Superior temporal gyrus (tissue), 1 donor: Measurements from ENCODE around the gene POP7.

ENCODE experiments used
- DNase-seq: peaks from one replicate; pipeline ENCODE4 v3.0.0-alpha.2; 2016; ENCODE audit errors: extremely low spot score

POP7 gene

DNA sequence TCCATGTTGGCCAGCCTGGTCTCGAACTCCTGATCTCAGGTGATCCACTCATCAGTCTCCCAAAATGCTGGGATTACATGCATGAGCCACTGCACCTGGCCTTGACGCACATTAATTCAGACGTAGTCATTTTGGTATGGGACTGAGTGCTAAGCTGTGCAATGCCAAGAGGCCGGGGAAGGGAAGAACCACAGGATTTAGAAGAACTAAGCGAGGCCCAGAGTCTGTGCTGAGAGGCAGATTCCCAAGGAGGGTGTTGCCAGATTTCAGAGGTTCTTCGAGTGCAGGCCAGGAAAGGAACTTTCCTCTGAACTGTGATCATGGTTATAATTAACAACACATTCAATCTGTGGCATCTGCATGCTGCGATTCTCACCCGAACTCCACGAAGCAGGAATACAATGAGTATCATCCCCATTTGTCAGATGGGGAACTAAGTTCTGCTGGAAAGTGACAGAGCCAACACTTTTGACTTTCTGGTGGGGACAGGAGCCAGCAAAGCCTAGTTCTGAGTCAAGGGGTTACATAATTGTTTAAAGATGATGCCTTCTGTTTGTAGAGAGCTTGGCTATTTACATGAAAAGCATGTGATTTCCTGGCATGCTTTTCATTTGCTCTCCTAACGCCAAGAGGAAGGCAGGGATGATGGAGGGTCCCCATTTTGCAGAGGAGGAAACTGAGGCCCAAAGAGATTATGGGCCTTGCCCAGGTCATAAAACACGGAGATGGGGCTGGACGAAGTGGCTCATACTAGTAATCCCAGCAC lies 21.3 kb downstream of the POP7 start:
- DNase-seq: no peak

DNA sequence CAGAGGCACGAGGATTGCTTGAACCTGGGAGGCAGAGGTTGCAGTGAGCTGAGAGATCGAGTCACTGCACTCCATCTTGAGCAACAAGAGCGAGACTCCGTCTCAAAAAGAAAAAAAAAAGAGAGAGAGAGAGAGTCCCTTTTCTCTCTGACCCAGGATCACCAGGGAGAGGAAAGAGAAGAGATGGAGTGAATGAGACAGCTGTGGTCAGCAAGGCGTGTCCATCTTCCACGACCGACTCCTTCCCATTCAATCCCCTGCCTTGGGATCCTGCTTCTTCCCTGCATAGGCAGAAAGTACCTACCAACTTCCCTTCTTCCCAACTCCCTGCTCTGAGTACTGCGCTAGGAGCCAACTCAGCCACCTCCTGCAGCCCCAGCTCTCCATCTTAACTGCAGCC lies 22.3 kb downstream of the POP7 start:
- no peak for DNase-seq

DNA sequence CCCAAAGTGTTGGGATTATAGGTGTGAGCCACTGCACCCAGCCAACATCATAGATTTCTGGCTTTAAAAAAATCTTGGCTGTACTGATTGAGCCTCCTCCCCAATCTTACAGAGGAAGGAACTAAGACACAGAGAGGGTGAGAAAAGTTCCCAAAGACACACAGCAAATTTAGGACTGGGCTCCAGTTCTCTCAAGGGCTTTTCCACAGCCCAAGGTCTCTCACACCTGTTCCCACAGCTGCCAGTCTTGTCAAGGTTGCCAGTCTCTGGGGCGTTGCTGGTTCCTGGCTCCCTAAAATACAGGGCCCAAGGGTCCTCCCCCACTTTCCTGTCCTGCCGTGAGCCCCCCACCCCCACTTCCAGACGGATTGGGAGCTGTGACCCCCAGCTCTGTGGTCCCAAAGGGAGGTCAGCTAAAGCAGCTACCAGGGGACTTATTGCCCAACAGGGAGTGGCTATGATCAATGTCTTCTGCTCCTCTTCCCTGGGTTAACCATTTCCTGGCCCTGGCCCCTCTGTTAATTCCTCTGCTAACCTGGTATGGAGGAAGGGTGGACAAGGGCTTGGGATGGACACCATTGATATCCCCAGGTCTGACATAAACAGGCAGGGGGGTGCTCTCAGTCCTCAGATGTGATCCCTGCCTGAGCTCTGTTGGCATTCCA lies 24.3 kb downstream of the POP7 start:
- no peak for DNase-seq

DNA sequence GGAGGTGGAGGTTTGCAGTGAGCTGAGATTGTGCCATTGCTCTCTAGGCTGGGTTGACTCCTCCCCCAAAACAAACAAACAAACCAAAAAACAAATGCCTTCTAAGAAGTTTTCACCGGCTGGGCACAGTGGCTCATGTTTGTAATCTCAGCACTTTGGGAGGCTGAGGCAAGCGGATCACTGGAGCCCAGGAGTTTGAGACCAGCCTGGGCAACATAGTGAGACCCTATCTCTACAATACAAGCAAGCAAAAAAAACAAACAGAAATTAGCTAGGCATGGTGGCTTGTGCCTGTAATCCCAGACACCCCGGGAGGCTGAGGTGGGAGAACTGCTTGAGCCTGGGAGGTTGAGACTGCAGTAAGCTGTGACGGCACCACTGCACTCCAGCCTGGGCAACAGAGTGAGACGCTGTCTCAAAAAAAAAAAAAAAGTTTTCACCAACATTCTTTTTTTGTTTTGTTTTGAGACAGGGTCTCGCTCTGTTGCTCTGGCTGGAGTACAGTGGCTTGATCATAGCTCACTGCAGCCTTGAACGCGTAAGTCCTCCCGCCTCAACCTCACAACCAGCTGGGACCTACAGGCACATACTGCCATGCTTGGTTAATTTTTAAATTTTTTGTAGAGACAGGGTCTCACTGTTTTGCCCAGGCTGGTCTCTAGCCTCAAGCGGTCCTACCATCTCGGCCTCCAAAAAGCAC lies 26.2 kb downstream of the POP7 start:
- DNase-seq: no peak

DNA sequence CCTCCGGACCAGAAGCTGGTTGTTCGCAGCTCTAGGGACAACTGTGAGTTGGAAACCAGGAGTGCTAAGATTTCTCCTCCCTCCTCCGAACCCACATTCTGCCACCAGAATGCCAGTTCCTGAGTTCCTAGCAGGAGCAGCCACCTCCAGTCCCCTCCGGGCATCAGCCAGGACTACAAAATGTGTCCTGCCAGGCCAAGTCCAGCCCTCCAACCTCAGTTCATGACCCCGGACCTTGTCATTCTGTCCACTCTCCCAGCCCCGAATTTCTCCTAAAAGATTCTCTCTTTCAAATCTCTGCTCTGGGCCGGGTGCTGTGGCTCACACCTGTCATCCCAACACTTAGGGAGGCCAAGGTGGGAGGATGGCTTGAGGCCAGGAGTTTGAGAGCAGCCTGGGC lies 29.8 kb downstream of the POP7 start:
- DNase-seq: no peak

DNA sequence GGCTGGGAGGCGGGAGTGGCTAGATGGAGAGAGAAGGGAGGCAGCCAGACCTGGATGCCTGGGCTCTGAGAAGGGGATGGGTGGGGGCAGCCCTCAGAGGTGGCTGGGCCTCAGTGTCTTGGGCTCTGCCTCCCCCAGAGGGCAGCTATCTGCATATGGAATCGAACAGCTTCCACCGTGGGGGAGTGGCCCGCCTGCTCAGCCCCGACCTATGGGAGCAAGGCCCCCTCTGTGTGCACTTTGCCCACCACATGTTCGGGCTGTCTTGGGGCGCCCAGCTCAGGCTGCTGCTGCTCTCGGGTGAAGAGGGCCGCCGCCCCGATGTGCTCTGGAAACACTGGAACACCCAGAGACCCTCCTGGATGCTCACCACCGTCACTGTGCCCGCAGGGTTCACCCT lies 30.8 kb downstream of the POP7 start:
- DNase-seq: no peak

DNA sequence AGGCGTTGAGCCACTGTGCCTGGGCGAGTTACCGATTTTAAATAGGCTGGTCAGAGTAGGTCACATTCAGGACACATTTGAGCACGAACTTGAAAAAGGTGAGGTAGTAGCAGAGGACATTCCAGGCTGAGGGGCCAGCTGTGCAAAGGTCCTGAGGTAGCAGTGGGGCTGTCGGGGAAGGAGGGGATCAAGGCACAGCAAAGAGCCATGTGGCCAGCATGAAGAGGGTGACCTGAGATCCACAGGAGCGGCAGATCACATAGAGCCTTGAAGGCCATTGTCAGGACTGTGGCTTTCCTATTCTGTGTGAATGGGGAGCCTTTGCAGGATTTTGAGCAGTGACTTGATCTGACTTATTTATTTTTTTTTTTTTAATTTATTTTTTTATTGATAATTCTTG lies 34.0 kb downstream of the POP7 start:
- DNase-seq: no peak

DNA sequence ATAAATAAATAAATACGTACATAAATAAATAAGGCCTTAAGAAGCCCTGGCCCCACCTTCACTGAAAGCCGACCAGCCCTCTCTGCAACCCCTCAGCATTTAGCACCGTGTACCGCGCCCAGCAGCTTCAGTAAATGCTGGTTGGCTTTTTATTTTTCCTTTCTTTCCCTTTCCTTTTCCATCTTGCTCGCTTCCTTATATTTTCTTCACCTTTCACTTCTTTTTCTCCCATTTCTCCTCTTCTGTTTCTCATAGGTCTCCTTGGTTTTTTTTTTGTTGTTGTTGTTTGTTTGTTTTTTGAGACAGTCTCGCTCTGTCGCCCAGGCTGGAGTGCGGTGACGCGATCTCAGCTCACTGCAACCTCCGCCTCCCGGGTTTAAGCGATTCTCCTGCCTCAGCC lies 38.7 kb downstream of the POP7 start:
- no peak for DNase-seq

DNA sequence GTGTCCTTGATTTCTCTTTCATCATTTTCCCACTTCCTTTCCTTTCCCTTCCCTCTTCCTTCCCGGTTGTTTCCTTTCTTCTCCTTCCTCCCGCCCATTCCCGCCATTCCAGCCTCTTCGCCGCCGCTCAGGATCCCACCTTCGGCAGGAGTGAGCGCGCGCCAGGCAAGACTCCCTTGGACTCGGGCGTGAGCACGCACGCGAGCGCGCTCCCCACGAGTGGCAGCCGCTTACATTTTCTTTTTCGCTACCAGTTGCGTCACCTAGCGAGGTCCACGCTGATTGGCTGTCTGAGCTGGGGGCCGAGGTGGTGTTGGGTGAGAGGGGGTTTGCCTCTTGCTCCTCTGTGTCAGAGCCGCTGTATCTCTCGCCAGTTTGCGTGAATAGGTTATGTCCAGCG lies 39.3 kb downstream of the POP7 start:
- peak; percentile 9 for DNase-seq

DNA sequence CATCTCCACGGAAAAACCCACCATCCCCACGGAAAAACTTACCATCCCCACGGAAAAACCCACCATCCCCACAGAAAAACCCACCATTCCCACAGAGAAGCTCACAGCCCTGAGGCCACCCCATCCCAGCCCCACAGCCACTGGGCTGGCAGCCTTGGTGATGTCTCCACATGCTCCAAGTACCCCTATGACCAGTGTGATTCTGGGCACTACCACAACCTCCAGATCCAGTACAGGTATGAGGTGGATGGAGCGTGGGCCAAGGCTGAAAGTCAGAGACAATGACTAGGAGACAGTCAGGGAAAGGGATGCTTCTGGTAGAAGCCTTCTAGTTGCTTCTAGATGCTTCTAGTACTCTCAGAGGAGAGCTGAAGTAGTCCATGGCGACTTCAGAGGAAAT lies 47.1 kb downstream of the POP7 start:
- DNase-seq: no peak

DNA sequence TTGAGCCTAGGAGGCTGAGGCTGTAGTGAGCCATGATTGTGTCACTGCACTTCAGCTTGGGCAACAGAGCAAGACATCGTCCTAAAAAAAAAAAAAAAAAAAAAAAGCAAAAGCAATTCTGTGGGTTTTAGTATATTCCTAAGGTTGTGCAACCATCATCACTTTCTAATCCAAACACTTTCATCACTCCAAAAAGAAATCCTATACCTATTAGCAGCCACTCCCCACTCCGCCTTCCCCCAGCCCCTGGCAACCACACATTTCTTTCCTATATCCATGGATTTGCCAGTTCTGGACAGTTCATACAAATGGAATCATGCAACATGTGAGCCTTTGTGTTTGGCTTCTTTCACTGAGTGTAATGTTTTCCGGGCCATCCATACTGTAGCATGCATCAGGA lies 47.8 kb downstream of the POP7 start:
- no peak for DNase-seq
